ENCODE results near the gene ZNF583. TPM values are rescaled to one million over a fixed set of nuclear protein-coding genes. Genes with fewer than 3 reads are reported as not detected.

The ZNF583 gene
- total RNA-seq, 2 donors from 2014 or later = 1.3 to 2.1 TPM

- no peak for DNase-seq
- Histone ChIP-seq H3K4me3 (no peak overlapping the region), H3K9ac (ENCODE audit: low read depth in 2 of 2, low read length in 2 of 2) (no peak overlapping the region), H3K9me3 (peaks cover 8% of the 10 kb centered on the region), H3K4me1 (no peaks in the 10 kb centered on the region), H3K27ac (no peak overlapping the region), H3K27me3 (no peaks in the 10 kb centered on the region), H3K36me3 (no peaks in the 10 kb centered on the region)
- TF ChIP-seq, protein P1, sequence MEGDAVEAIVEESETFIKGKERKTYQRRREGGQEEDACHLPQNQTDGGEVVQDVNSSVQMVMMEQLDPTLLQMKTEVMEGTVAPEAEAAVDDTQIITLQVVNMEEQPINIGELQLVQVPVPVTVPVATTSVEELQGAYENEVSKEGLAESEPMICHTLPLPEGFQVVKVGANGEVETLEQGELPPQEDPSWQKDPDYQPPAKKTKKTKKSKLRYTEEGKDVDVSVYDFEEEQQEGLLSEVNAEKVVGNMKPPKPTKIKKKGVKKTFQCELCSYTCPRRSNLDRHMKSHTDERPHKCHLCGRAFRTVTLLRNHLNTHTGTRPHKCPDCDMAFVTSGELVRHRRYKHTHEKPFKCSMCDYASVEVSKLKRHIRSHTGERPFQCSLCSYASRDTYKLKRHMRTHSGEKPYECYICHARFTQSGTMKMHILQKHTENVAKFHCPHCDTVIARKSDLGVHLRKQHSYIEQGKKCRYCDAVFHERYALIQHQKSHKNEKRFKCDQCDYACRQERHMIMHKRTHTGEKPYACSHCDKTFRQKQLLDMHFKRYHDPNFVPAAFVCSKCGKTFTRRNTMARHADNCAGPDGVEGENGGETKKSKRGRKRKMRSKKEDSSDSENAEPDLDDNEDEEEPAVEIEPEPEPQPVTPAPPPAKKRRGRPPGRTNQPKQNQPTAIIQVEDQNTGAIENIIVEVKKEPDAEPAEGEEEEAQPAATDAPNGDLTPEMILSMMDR (IDR thresholded peaks at IDR 0.05) = no peak
- intact Hi-C loops (cut with DNase I) = loop anchor here (10.0 kb wide), 1 partner anchor 190 kb away; the partner anchor contains the start of gene ZNF71
Observed at GRCh38 chr19:56405062-56405461, 930 bp downstream of the ZNF583 start.

DNA sequence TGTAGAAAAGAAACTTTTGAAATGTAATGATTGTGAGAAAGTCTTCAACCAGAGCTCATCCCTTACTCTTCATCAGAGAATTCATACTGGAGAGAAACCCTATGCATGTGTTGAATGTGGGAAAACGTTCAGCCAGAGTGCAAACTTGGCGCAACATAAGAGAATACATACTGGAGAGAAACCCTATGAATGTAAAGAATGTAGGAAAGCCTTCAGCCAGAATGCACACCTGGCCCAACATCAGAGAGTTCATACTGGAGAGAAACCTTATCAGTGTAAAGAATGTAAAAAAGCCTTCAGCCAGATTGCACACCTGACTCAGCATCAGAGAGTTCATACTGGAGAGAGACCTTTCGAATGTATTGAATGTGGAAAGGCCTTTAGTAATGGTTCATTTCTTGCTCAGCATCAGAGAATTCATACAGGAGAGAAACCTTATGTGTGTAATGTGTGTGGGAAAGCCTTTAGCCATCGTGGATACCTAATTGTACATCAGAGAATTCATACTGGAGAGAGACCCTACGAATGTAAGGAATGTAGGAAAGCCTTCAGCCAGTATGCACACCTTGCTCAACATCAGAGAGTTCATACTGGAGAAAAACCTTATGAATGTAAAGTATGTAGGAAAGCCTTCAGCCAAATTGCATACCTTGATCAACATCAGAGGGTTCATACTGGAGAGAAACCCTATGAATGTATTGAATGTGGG lies 19.3 kb downstream of the ZNF583 start:
- Histone ChIP-seq H3K36me3 (no peaks in the 10 kb centered on the region), H3K27ac (no peak overlapping the region), H3K9ac (ENCODE audit: low read depth in 2 of 2, low read length in 2 of 2) (no peak overlapping the region), H3K4me3 (no peak overlapping the region), H3K4me1 (no peaks in the 10 kb centered on the region), H3K9me3 (peaks cover 25% of the 10 kb centered on the region), H3K27me3 (no peaks in the 10 kb centered on the region)
- DNase-seq = no peak
- TF ChIP-seq, protein P1 (IDR thresholded peaks at IDR 0.05) = no peak
- intact Hi-C loops (cut with DNase I) = no loop called here

GRCh38 chr19:56423985-56424353 lies 19.8 kb downstream of the ZNF583 start:
- H3K27me3 ChIP-seq = no peaks in the 10 kb centered on the region
- intact Hi-C loops (cut with DNase I) = no loop called here
- DNase-seq = no peak
- no peak overlapping the region for H3K9ac ChIP-seq (ENCODE audit: low read depth in 2 of 2, low read length in 2 of 2)
- no peaks in the 10 kb centered on the region for H3K4me1 ChIP-seq
- no peaks in the 10 kb centered on the region for H3K36me3 ChIP-seq
- no peak overlapping the region for H3K27ac ChIP-seq
- H3K9me3 ChIP-seq = peaks cover 25% of the 10 kb centered on the region
- TF ChIP-seq, protein P1 (IDR thresholded peaks at IDR 0.05) = no peak
- no peak overlapping the region for H3K4me3 ChIP-seq

DNA sequence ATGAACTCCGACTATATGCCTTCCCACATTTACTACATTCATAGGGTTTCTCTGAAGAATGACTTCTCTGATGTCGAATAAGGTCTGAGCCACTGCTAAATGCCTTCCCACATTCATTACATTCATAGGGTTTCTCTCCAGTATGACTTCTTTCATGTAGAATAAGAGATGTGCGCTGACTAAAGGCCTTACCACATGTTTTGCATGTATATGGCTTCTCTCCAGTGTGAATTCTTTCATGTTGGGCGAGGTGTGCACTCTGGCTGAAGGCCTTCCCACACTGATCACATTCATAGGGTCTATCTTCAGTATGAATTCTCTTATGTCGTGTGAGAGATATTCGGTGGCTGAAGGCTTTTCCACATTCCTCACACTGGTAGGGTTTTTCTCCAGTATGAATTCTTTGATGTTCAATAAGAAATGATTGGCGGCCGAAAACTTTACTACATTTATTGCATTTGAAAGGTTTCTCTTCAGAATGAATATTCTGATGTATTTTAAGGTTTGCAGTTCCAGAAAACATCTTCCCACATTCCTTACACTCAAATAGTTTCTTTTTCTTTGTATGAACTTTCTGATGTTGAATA lies 37.2 kb downstream of the ZNF583 start:
- Histone ChIP-seq H3K4me1 (no peaks in the 10 kb centered on the region), H3K9me3 (no peaks in the 10 kb centered on the region), H3K27me3 (no peaks in the 10 kb centered on the region), H3K9ac (ENCODE audit: low read depth in 2 of 2, low read length in 2 of 2) (no peak overlapping the region), H3K27ac (no peak overlapping the region), H3K4me3 (no peak overlapping the region), H3K36me3 (no peaks in the 10 kb centered on the region)
- TF ChIP-seq, protein P1 (IDR thresholded peaks at IDR 0.05) = no peak
- intact Hi-C loops (cut with DNase I) = no loop called here
- DNase-seq = no peak

DNA sequence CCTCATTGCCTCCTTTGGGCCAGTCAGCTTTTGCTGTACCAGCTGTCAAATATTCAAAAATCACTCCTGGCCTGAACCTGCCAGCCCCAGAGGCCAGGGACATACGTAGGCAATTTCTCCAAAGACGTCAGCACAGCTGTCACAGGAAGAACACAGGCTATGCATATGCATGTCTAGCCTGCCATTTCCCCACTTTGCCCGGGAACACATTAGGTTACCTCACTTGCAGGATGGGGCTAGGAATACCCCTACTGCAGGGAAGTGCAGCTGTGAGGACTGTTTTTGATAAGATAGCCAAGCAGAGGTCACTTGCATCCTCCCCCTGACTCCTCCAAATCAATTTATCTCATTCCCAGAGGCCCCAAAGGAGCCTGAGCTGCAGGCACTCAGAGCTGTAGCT lies 70.2 kb downstream of the ZNF583 start:
- no peak overlapping the region for H3K4me3 ChIP-seq
- H3K4me1 ChIP-seq = no peaks in the 10 kb centered on the region
- intact Hi-C loops (cut with DNase I) = no loop called here
- H3K27ac ChIP-seq = no peak overlapping the region
- no peaks in the 10 kb centered on the region for H3K27me3 ChIP-seq
- H3K36me3 ChIP-seq = no peaks in the 10 kb centered on the region
- TF ChIP-seq, protein P1 (IDR thresholded peaks at IDR 0.05) = no peak
- DNase-seq = no peak
- H3K9ac ChIP-seq (ENCODE audit: low read depth in 2 of 2, low read length in 2 of 2) = no peak overlapping the region
- H3K9me3 ChIP-seq = no peaks in the 10 kb centered on the region
